SK-N-SH treated with all-trans-retinoic acid at 6 μM for 48 hours (cell line): Measurements from ENCODE around the gene CRYAB.

ENCODE experiments used
- ARNTL ChIP-seq: fragments of 450-650 bp; formaldehyde crosslinking; IDR thresholded peaks from 2 replicates; pipeline ENCODE4 v1.5.0; 2020; ENCODE audit warnings: low read depth, mild to moderate bottlenecking, moderate library complexity, borderline replicate concordance
- ESRRG ChIP-seq: fragments of 250-450 bp; sonication (Bioruptor Pico); IDR thresholded peaks from 2 replicates; pipeline ENCODE4 v1.6.1; 2021; ENCODE audit warnings: mild to moderate bottlenecking
- ISL1 ChIP-seq: fragments of 250-450 bp; sonication (Bioruptor Pico); IDR thresholded peaks from 2 replicates; pipeline ENCODE4 v2.1.2; 2022; ENCODE audit warnings: mild to moderate bottlenecking, moderate library complexity
- OSR1 ChIP-seq: fragments of 250-450 bp; sonication (Bioruptor Pico); IDR thresholded peaks from 2 replicates; pipeline ENCODE4 v1.8.0; 2022; ENCODE audit warnings: moderate library complexity, mild to moderate bottlenecking, inconsistent platforms
- ZC3H10 ChIP-seq: fragments of 250-450 bp; sonication (Bioruptor Pico); IDR thresholded peaks from 2 replicates; pipeline ENCODE4 v1.5.1; 2021; ENCODE audit warnings: mild to moderate bottlenecking, moderate library complexity
- ZFP3 ChIP-seq: fragments of 250-450 bp; sonication (Bioruptor Pico); IDR thresholded peaks from 2 replicates; pipeline ENCODE4 v1.5.0; 2020; ENCODE audit warnings: mild to moderate bottlenecking, moderate library complexity
- ZNF8 ChIP-seq: fragments of 450-650 bp; formaldehyde crosslinking; IDR thresholded peaks from 2 replicates; pipeline ENCODE4 v1.5.0; 2020; ENCODE audit warnings: mild to moderate bottlenecking, moderate library complexity
- TF ChIP-seq, protein P1 (sequence below): fragments of 250-450 bp; sonication (Bioruptor Pico); IDR thresholded peaks from 2 replicates; pipeline ENCODE4 v1.8.0; 2020; ENCODE audit warnings: mild to moderate bottlenecking, moderate library complexity, borderline replicate concordance

DNA sequence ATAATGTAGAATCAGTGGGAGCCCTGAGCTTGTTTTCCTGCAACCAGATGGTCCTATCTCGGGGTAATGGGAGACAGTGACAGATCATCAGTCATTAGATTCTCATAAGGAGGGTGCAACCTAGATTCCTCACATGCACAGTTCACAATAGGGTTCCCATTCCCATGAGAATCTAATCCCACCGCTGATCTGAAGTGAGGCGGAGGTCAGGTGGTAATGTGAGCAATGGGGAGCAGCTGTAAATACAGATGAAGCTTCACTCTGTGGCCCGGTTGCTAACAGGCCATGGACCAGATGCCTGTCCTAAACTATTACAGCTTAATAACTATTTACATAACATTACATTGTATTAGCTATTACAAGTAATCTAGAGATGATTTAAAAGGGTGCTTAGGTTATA, 42.6 kb upstream of the CRYAB start:
- no peak for TF ChIP-seq OSR1 (CRISPR knock-in tag)
- no peak for TF ChIP-seq ZC3H10 (CRISPR knock-in tag)
- no peak for TF ChIP-seq ESRRG (CRISPR knock-in tag)
- no peak for TF ChIP-seq ZNF8 (CRISPR knock-in tag)
- TF ChIP-seq ZFP3: no peak
- no peak for TF ChIP-seq ARNTL (CRISPR knock-in tag)
- TF ChIP-seq, protein P1, sequence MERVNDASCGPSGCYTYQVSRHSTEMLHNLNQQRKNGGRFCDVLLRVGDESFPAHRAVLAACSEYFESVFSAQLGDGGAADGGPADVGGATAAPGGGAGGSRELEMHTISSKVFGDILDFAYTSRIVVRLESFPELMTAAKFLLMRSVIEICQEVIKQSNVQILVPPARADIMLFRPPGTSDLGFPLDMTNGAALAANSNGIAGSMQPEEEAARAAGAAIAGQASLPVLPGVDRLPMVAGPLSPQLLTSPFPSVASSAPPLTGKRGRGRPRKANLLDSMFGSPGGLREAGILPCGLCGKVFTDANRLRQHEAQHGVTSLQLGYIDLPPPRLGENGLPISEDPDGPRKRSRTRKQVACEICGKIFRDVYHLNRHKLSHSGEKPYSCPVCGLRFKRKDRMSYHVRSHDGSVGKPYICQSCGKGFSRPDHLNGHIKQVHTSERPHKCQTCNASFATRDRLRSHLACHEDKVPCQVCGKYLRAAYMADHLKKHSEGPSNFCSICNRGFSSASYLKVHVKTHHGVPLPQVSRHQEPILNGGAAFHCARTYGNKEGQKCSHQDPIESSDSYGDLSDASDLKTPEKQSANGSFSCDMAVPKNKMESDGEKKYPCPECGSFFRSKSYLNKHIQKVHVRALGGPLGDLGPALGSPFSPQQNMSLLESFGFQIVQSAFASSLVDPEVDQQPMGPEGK (CRISPR knock-in tag): no peak
- TF ChIP-seq ISL1 (CRISPR knock-in tag): no peak
